ENCODE results near the gene OBSL1.

Gene OBSL1

DNA sequence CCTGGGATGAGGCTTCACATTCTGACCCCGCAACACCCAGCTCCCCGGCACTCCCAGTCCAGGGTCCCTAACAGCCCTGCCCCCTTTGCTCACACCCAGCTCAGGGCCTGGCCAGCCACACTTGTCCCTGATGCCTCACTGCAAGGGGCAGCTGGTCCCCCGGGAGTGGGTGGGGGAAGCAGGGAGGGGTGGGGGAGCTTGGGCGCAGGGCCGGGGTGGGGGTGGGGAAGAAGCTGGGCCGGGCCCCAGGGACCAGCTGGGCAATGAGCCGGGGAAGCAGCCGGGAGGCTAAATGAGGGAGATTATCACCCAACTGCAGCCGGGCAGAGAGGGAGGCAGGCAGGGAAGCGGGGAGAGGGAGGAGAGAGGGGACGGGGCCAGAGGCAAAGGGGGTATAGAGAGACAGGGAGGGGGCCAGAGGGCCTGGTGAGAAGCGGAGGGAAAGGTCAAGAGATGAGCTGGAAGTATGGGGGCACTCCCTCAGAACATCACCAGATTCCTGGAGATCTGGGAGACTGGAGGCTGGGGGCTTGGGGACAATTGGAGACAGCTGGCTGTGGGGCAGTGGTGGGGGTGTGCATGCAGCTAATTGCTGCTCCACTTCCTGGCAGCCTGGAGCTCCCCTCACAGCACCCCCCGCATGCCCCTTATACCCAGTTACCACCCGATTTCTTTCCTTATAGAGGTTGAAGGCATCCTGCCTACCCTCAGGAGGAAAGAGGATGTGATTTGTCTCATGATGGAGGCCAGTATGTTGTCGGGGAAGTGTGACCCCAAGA lies 59.6 kb downstream of the OBSL1 start:
- DNase-seq = no peak

- no peak for DNase-seq
Observed at GRCh38 chr2:219510512-219511135, 60.7 kb downstream of the OBSL1 start.

DNA sequence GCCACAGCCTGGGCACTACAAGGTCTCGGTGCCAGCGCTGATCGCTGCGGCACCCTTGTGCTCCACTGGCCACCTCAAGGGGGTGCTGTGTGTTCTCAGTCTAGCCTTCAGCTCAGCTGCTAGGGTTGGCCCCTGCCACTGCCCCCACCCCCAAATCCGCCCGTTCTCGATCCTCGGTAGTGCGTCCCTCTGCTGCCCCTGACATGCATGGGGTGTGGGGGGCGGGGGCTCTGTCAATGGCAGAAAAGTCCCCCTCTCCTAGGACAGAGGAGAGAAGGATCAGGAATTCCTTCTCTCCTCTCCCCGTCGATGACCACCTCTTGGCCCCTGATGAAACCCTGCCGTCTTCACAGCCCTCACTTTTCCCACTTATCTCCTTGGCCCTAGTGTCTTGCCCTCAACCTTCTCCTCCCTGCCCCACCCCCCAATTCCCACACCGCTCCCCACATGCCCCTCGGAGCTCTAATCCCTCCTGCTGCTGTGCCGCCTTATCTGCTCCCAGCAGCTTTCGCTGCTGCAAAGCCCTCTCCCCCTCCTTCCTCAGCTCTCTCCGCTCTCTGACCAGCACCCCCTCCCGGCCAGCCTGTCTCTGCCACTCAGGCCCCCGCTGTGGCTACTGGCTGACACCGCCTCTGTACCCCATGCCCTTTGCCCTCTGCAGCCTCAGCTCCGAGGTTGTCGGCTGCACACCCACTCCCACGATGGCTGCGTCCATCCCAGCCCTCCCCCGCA lies 61.4 kb downstream of the OBSL1 start:
- peak; percentile 28 to 67 for DNase-seq

- DNase-seq = no peak
Observed at GRCh38 chr2:219508971-219509779, 62.2 kb downstream of the OBSL1 start.

GRCh38 chr2:219508444-219508734 lies 63.0 kb downstream of the OBSL1 start:
- DNase-seq = no peak

GRCh38 chr2:219507581-219508443 lies 63.5 kb downstream of the OBSL1 start:
- no peak for DNase-seq

GRCh38 chr2:219506802-219507526 lies 64.4 kb downstream of the OBSL1 start:
- DNase-seq = no peak

- DNase-seq = no peak
Observed at GRCh38 chr2:219506153-219506801, 65.1 kb downstream of the OBSL1 start.

GRCh38 chr2:219505585-219505984 lies 65.8 kb downstream of the OBSL1 start:
- DNase-seq = no peak

- DNase-seq = no peak
Observed at GRCh38 chr2:219502618-219503017, 68.7 kb downstream of the OBSL1 start.

DNA sequence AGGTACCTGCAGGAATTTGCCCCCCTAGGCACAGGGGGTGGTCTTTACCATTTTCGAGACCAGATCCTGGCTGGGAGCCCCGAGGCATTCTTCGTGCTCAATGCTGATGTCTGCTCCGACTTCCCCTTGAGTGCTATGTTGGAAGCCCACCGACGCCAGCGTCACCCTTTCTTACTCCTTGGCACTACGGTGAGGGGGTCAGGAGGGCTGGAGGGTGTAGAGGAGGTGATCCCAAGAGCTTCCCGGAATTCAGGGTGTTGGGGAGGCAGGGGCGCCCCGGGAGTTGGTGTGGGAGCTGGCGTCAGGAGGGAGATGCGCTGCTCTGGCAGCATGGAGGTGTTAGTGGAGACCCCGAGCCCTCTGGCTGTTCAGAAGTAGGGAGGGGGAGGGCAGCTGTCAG lies 69.5 kb downstream of the OBSL1 start:
- no peak for DNase-seq
